Measurements from ENCODE around the gene PLCH2.

GRCh38 chr1:2508751-2509150 lies 32.7 kb downstream of the PLCH2 start:
- TF ChIP-seq CTCF (conservative IDR thresholded peaks at IDR 0.05; ENCODE audit: low read length) (no peak), EZH2phosphoT487 (IDR thresholded peaks at IDR 0.05; ENCODE audit: borderline replicate concordance) (no peak)
